ENCODE measurements around the gene CD96. TPM values are rescaled to one million over a fixed set of nuclear protein-coding genes. Genes with fewer than 3 reads are reported as not detected.

The CD96 gene
- total RNA-seq, 1 experiment from 2014 or later = not detected

DNA sequence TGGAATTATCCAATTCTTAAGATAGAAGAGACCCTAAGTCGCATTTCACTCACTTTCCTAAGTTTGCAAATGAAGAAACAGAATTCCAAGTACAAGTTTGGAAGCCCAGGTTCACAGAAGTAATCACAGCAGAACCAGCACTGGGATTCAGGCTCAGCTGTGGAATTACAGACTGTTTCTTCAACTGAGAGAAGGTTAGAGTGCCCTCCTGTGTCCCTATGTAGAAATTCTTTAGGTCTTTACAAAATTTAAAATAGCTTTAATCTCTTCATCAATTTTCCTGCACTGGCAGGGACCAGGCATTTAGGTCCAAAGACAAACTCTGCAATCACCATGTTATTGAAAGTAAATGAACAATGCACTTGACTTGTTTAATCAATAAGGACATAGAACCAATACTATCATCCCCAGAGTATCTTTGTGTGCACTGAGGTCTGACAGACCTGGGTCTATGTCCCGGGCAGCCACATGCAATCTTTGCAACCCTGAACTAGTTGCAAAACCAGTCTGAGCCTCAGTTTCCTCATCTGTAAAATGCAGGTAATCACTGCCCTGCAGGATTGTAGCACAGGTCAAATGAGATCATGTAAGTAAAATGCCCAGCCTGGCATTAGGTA lies 149.4 kb downstream of the CD96 start:
- Histone ChIP-seq H3K9ac (ENCODE audit: low read length) (no peak overlapping the region), H3K27me3 (ENCODE audit: low read length) (no peaks in the 10 kb centered on the region), H3K79me2 (ENCODE audit: low read length) (peaks cover 66% of the 10 kb centered on the region), H3K9me3 (ENCODE audit: low read length) (no peaks in the 10 kb centered on the region), H3K27ac (ENCODE audit: low read length) (no peak overlapping the region), H3K36me3 (ENCODE audit: low read depth, low read length) (no peaks in the 10 kb centered on the region), H3K9me2 (replicated peaks; ENCODE audit: low read length) (no peaks in the 10 kb centered on the region), H3K4me2 (ENCODE audit: low read length) (no peak overlapping the region), H3K4me1 (ENCODE audit: insufficient read depth, low read length) (peaks cover 41% of the 10 kb centered on the region), H3K4me3 (ENCODE audit: low read length) (no peak overlapping the region), H4K20me1 (ENCODE audit: low read length) (no peaks in the 10 kb centered on the region), H2AFZ (ENCODE audit: low read length) (no peak overlapping the region), H3F3A (ENCODE audit: low read length, unreplicated experiment) (peaks cover 3% of the 10 kb centered on the region)
- ChIA-PET POLR2A (ENCODE audit: unreplicated experiment) (interaction anchor here (1.0 kb wide), 1 partner anchor 23 kb away, joined by 5 read pairs; no protein-coding TSS in a partner anchor), CTCF (interaction anchor here (0.5 to 1.7 kb wide), 14 partner anchors 10 to 1665 kb away, joined by 3 to 35 read pairs (median 5); no protein-coding TSS in a partner anchor)
- TF ChIP-seq, protein P1, sequence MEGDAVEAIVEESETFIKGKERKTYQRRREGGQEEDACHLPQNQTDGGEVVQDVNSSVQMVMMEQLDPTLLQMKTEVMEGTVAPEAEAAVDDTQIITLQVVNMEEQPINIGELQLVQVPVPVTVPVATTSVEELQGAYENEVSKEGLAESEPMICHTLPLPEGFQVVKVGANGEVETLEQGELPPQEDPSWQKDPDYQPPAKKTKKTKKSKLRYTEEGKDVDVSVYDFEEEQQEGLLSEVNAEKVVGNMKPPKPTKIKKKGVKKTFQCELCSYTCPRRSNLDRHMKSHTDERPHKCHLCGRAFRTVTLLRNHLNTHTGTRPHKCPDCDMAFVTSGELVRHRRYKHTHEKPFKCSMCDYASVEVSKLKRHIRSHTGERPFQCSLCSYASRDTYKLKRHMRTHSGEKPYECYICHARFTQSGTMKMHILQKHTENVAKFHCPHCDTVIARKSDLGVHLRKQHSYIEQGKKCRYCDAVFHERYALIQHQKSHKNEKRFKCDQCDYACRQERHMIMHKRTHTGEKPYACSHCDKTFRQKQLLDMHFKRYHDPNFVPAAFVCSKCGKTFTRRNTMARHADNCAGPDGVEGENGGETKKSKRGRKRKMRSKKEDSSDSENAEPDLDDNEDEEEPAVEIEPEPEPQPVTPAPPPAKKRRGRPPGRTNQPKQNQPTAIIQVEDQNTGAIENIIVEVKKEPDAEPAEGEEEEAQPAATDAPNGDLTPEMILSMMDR (conservative IDR thresholded peaks at IDR 0.05; ENCODE audit: low read depth, low read length) = peak; percentile 88
- TF ChIP-seq EZH2phosphoT487 (IDR thresholded peaks at IDR 0.05; ENCODE audit: borderline replicate concordance, low read length) = no peak
- TF ChIP-seq EZH2 (IDR thresholded peaks at IDR 0.05; ENCODE audit: low read length, unreplicated experiment) = no peak
- intact Hi-C loops (cut with micrococcal nuclease) = loop anchor here (1.0 to 2.0 kb wide), 4 partner anchors 9 to 113 kb away; no protein-coding TSS in a partner anchor
- DNase-seq (peak; percentile 73), ATAC-seq (peak; percentile 52)
- BruUV-seq (replicated peaks) = no TSS peak

DNA sequence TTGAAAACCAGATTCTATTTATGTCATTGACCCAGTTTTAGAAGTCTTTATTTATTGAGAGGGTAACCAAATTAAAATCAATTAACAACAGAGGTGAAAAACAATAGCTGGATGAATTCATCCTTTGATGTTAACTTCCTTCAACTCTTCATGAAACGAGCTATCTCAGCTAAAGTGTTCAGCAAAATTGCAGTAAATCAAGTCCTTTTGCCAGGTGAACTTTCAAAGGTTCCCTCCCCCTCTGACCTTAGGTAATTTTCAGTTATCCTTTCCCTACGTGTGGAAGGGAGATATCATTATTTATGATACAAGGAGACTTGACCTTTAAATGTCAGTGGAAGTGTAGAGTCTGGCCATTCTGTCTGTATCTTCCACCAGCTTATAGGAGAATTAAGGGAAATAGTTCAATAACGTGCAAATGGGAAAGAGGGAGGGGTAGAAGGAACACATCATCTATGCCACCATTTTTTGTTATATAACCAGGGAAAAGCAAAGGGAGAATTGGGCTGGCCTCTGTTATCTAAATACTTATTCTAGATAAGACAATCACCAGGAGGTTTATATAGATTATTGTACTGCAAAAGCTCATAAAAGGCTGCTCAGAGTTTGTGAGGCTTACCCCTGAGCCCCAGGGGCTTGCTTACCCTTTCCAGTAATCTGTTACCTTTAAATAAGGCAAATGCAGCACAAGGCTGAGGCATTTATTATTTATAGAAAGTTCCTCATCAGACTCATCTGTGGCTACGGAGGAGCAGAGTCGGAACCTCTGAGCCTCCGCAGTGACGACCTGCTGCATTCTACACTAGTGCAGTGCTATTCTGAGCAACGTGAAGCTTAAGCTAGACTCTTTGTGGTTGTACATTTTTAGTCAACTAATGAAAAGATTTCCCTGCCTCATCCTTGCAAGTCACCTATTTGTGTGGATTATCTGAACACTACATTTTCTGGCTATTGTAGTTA lies 150.9 kb downstream of the CD96 start:
- no peak overlapping the region for H3K27ac ChIP-seq (ENCODE audit: low read length)
- peaks cover 67% of the 10 kb centered on the region for H3K79me2 ChIP-seq (ENCODE audit: low read length)
- H3K9me2 ChIP-seq (replicated peaks; ENCODE audit: low read length) = no peaks in the 10 kb centered on the region
- H3K4me3 ChIP-seq (ENCODE audit: low read length) = no peak overlapping the region
- no peak overlapping the region for H3K4me2 ChIP-seq (ENCODE audit: low read length)
- no peaks in the 10 kb centered on the region for H3K27me3 ChIP-seq (ENCODE audit: low read length)
- ChIA-PET POLR2A (ENCODE audit: unreplicated experiment) (no interaction called here), CTCF (interaction anchor here (0.6 to 1.6 kb wide), 3 partner anchors 23 to 115 kb away, joined by 3 to 5 read pairs (median 3); no protein-coding TSS in a partner anchor)
- no peak for ATAC-seq
- DNase-seq = no peak
- H3K9me3 ChIP-seq (ENCODE audit: low read length) = no peaks in the 10 kb centered on the region
- intact Hi-C loops (cut with micrococcal nuclease) = no loop called here
- no peaks in the 10 kb centered on the region for H4K20me1 ChIP-seq (ENCODE audit: low read length)
- no peak overlapping the region for H2AFZ ChIP-seq (ENCODE audit: low read length)
- H3F3A ChIP-seq (ENCODE audit: low read length, unreplicated experiment) = peaks cover 3% of the 10 kb centered on the region
- H3K9ac ChIP-seq (ENCODE audit: low read length) = no peak overlapping the region
- H3K36me3 ChIP-seq (ENCODE audit: low read depth, low read length) = no peaks in the 10 kb centered on the region
- BruUV-seq (replicated peaks) = no TSS peak
- peaks cover 50% of the 10 kb centered on the region for H3K4me1 ChIP-seq (ENCODE audit: insufficient read depth, low read length)
- TF ChIP-seq, protein P1 (conservative IDR thresholded peaks at IDR 0.05; ENCODE audit: low read depth, low read length) = no peak
- TF ChIP-seq EZH2 (IDR thresholded peaks at IDR 0.05; ENCODE audit: low read length, unreplicated experiment) (no peak), EZH2phosphoT487 (IDR thresholded peaks at IDR 0.05; ENCODE audit: borderline replicate concordance, low read length) (no peak)
